Measurements from ENCODE around the gene CYP2E1.
"Not testable (repeated sequence)": the region's sequence is repeated elsewhere in the genome, so short reads cannot be mapped to it uniquely, and the experiment has no call there.

The CYP2E1 gene

DNA sequence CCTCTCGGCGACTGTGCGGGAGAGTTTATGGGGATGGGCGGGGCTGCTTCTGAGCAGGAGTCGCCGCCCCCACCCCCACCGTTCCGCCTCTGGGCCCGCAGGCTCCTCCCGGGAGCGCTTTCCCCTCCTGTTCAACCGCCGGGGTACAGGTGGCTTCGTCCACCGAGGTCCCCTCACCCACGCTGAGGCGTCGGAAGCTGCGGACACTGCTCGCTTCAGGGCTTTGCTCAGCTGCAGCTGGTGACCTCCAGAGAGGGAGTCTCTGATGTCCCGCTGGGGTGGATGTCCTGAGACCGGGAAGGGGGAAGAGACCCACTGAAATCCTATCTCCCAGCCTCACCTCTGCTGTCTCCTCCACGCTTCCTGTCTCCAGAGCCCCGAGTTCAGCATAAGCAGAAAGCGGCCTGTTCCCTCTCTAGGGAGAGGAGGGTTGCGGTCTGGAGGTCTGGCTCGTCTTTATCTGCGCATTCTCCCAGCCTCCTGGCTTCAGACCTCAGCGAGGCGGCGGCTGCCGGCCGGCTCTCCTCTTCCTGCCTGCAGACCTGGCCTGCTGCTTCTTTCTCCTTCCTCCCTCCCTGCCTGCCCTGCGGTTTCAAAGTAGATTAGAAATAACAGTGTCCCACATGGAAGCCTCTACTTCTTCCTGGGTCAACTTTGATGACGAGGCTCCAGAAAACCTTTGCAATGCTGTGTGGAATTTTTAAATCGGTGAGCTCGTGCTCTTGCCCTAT, 1.8 kb downstream of the CYP2E1 start:
- DNase-seq, result no peak

GRCh38 chr10:133529576-133529946, 2.4 kb downstream of the CYP2E1 start:
- no peak for DNase-seq

- no peak for DNase-seq
Observed at GRCh38 chr10:133530506-133530905, 3.3 kb downstream of the CYP2E1 start.

- no peak for DNase-seq
Observed at GRCh38 chr10:133532871-133533270, 5.7 kb downstream of the CYP2E1 start.

DNA sequence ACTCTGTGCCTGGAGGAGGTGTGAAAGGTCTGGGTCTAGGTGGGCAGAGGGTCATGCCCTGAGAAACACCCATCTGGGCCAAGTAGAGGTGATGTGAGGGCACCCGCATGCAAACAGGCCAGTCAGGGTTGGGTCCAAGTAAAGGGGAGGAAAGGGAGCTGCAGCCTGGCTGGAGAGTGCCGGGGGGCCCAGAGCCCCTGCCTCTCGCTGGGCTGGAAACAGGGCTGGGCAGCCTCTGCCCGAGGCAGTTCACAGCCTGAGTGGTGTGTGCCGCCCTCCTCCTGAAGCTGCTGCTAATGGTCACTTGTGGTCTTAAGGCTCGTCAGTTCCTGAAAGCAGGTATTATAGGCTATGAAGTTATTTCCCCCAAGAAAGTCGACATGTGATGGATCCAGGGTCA, 7.3 kb downstream of the CYP2E1 start:
- DNase-seq, result no peak

- no peak for DNase-seq
Observed at GRCh38 chr10:133536198-133536597, 9.0 kb downstream of the CYP2E1 start.

DNA sequence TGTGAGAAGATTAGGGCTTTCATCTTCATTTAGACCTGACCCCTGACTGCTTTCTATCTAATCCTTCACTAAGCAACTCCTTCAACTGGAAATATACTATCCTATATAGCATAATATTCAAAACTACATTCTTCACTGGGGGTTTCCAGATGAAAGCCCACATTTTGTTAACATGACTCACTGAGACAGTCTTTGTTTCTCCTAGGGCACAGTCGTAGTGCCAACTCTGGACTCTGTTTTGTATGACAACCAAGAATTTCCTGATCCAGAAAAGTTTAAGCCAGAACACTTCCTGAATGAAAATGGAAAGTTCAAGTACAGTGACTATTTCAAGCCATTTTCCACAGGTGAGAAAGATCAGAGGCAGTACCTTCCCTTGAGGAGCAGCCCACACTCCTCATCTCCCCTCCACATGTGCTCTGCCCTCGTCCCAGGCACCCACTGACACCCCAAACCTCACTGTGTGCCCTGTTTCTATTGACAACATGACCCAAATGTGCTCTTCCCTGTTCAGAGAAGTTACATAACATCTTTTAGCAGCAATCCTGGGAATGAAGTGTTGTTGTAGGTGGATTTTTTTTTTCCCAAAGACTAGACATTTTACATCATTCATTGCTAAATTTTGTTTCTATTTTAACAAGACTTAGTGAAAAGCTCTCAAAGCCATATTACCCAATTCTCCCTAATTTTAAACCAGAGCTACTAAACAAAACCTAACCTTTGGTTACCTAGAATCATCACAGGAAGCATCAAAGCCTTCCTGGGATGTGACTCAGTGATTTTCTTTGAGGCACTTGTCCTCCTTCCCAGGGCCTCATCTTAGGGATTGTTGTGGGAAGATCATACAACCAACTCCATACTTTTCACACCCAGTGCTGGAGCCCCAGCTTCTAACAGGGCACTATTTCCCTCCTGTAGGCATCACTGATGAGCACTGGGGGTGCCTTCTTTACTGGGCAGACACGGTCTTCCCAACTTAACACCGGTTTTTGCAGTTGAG, 10.7 kb downstream of the CYP2E1 start:
- no peak for DNase-seq

DNA sequence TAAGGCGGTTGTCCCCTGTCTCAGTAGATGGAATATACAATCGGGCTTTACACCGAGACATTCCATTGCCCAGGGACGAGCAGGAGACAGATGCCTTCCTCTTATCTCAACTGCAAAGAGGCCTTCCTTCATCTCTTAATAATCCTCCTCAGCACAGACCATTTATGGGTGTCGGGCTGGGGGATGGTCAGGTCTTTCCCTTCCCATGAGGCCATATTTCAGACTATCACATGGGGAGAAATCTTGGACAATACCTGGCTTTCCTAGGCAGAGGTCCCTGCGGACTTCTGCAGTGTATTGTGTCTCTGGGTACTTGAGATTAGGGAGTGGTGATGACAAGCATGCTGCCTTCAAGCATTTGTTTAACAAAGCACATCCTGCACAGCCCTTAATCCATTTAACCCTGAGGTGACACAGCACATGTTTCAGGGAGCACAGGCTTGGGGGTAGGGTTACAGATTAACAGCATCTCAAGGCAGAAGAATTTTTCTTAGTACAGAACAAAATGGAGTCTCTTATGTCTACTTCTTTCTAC, 14.3 kb downstream of the CYP2E1 start:
- DNase-seq, result not testable (repeated sequence)

DNA sequence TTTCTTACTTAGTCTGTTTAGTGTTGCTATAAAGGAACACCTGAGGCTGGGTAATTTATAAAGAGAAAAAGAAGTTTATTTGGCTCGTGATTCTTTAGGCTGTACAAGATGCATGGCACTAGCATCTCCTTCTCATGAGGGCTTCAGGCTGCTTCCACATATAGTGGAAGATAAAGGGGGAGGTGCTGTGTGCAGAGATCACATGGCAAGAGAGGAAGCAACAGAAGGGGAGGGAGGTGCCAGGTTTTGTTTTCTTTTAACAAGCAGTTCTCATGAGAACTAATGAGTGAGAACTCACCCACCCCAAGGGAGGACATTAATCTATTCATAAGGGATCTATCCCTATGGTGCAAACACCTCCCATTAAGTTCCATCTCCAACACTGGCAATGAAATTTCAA, 17.3 kb downstream of the CYP2E1 start:
- DNase-seq, result no peak

- no peak for DNase-seq
Observed at GRCh38 chr10:133554600-133554999, 27.4 kb downstream of the CYP2E1 start.

DNA sequence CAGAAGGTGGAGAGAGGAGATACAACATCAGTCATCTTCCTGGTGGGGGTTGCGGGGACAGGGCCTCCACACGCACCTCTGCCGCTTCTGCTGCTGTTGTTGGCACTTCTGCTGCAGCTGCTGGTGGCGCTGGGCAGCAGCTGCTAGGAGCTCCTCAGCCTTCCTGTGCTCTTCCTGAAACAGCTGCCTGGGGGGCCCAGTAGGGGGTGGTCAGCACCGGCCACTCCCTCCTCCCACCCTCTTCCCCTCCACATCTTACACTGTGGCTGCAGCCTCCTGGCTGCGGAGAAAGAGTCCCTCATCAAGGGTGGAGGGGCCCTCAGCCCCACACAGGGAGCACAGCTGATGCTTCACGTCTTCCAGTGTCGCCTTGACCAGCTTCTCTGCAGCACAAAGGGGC, 28.4 kb downstream of the CYP2E1 start:
- no peak for DNase-seq

GRCh38 chr10:133557381-133557780, 30.2 kb downstream of the CYP2E1 start:
- no peak for DNase-seq

DNA sequence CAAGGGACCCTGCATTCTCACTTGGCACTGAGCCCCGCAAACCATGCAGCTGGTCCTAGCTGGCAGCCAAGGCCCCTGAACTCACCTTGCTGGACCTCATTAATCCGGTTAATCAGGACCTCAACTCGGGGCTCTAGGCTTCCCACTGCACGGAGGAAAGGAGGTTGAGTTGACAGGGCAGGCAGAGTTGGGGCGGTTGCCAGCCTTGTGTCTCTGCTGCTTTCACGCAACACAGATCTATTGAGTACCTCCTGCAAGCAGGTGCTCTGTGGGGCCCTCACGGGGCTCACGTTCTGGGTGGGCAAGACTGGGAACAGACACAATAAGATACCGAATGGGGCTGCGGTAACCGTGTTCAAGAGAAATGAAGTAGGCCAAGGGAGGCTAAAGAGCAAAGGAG, 32.1 kb downstream of the CYP2E1 start:
- DNase-seq, result no peak

GRCh38 chr10:133564816-133565215, 37.7 kb downstream of the CYP2E1 start:
- no peak for DNase-seq

DNA sequence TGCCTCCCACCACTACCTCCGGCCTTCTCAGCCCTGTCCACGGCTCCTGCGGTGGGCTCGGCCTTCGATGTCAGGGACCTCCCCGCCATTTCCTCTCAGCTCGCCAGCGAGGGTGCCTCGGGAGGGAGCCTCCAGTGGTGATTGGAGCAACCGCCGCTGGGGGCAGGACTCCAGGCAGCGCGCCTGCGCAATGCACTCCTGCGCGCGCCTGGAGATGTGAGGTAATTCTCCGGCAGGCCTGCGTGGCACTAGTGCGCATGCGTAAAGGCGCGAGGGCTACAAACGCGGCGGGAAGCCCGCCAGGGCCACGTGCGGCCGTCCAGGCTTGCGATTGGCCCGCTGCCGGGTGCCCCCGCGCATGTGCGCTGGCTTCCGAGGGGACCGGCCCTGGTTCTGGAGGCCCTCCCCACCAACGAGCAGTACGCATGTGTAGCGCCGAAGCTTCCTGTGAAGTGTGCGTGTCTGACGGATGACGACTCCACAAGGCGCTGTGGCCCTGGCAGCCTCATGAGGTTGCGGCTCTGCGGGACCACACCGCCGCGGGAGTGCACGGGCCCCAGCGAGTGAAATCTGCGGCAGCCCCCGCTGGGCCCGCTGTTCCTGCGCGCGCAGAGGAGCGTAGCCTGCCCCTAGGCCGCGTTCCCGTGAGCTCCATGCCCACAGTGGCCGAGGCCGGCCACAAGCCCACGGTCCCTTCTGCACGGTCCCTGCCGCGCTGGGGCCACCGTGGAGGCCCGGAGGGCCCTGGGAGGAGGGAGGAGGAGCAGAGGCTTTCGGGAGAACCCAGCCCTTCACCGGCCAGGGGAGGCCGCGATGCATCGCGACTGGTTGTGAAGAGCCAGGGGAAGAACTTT, 38.5 kb downstream of the CYP2E1 start, which contains the start of gene SYCE1:
Gene SYCE1 (minus strand): TSS at position 143 of the 854 bp plus-strand sequence. CDS start 54 bp downstream, at position 89.
- peak in 1 of 2 experiments; percentile 12 for DNase-seq

- DNase-seq, result no peak
Observed at GRCh38 chr10:133567119-133567518, 40.0 kb downstream of the CYP2E1 start.

- DNase-seq, result no peak
Observed at GRCh38 chr10:133567609-133568286, 40.6 kb downstream of the CYP2E1 start.

- no peak for DNase-seq
Observed at GRCh38 chr10:133568287-133568614, 41.1 kb downstream of the CYP2E1 start.

GRCh38 chr10:133568831-133569527, 41.8 kb downstream of the CYP2E1 start:
- not testable (repeated sequence) for DNase-seq

DNA sequence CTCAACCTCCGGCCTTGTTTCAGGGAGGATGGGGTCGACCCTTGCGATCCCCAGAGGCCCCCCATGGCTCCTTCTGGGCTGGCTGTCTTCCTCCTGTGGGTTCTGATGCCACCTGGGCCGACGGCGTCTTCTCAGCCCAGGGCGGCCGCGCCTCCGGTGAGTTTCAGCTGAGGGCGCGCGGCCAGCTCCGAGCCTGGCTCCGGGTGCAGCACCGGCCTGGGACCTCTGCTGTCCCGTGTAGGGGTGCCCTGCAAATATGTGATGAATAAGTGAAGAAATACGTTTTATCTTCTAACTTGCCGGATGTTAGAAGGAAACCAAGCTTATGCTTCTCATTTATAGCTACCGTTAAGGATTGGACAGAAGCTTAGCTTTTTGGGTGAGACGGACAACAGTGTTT, 42.6 kb downstream of the CYP2E1 start:
- not testable (repeated sequence) for DNase-seq

GRCh38 chr10:133572055-133572454, 44.9 kb downstream of the CYP2E1 start:
- DNase-seq, result not testable (repeated sequence)
